DMS114 treated with DMSO at 0.1 percent for 48 hours (cell line): Measurements from ENCODE around the gene CRHR1.

Experiments used
- DNase-seq: peaks from one replicate; lab custom pipeline; 2025; ENCODE audit not compliant: unreplicated experiment; lab: John Stamatoyannopoulos, UW

Gene CRHR1

GRCh38 chr17:45757431-45758218 lies 26.5 kb upstream of the CRHR1 start:
- DNase-seq: no peak

- no peak for DNase-seq
Measured at GRCh38 chr17:45758544-45758943, 25.6 kb upstream of the CRHR1 start.

GRCh38 chr17:45759761-45760160 lies 24.4 kb upstream of the CRHR1 start:
- DNase-seq: no peak

- DNase-seq: no peak
Measured at GRCh38 chr17:45761957-45762565, 22.1 kb upstream of the CRHR1 start.

- no peak for DNase-seq
Measured at GRCh38 chr17:45763182-45763581, 20.9 kb upstream of the CRHR1 start.

GRCh38 chr17:45764479-45764878 lies 19.6 kb upstream of the CRHR1 start:
- no peak for DNase-seq

GRCh38 chr17:45768000-45768399 lies 16.1 kb upstream of the CRHR1 start:
- no peak for DNase-seq

- DNase-seq: no peak
Measured at GRCh38 chr17:45770632-45771270, 13.4 kb upstream of the CRHR1 start.

- no peak for DNase-seq
Measured at GRCh38 chr17:45771271-45771959, 12.7 kb upstream of the CRHR1 start.

- DNase-seq: no peak
Measured at GRCh38 chr17:45775148-45775547, 9.0 kb upstream of the CRHR1 start.

- no peak for DNase-seq
Measured at GRCh38 chr17:45775576-45776011, 8.5 kb upstream of the CRHR1 start.

GRCh38 chr17:45776896-45777295 lies 7.2 kb upstream of the CRHR1 start:
- no peak for DNase-seq

GRCh38 chr17:45777388-45777787 lies 6.7 kb upstream of the CRHR1 start:
- DNase-seq: no peak

- DNase-seq: no peak
Measured at GRCh38 chr17:45780921-45781320, 3.2 kb upstream of the CRHR1 start.

GRCh38 chr17:45782889-45783592 lies 1.1 kb upstream of the CRHR1 start:
- peak; percentile 17 for DNase-seq

GRCh38 chr17:45783593-45784292 lies 377 bp upstream of the CRHR1 start:
- peak; percentile 17 for DNase-seq

- peak; percentile 2 for DNase-seq
Measured at GRCh38 chr17:45784741-45785479, 790 bp downstream of the CRHR1 start.

- DNase-seq: no peak
Measured at GRCh38 chr17:45785480-45786193, 1.5 kb downstream of the CRHR1 start.

GRCh38 chr17:45786349-45786748 lies 2.2 kb downstream of the CRHR1 start:
- no peak for DNase-seq
